ENCODE data around the gene ACER3.

The ACER3 gene

GRCh38 chr11:76978239-76978638 is 117.5 kb downstream of the ACER3 start:
- no peak for DNase-seq (ENCODE audit: low read depth)

GRCh38 chr11:76978818-76979217 is 118.1 kb downstream of the ACER3 start:
- TF ChIP-seq, protein P1, sequence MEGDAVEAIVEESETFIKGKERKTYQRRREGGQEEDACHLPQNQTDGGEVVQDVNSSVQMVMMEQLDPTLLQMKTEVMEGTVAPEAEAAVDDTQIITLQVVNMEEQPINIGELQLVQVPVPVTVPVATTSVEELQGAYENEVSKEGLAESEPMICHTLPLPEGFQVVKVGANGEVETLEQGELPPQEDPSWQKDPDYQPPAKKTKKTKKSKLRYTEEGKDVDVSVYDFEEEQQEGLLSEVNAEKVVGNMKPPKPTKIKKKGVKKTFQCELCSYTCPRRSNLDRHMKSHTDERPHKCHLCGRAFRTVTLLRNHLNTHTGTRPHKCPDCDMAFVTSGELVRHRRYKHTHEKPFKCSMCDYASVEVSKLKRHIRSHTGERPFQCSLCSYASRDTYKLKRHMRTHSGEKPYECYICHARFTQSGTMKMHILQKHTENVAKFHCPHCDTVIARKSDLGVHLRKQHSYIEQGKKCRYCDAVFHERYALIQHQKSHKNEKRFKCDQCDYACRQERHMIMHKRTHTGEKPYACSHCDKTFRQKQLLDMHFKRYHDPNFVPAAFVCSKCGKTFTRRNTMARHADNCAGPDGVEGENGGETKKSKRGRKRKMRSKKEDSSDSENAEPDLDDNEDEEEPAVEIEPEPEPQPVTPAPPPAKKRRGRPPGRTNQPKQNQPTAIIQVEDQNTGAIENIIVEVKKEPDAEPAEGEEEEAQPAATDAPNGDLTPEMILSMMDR (conservative IDR thresholded peaks at IDR 0.05; ENCODE audit: low read depth, low read length): no peak
- no peak overlapping the region for H3K4me3 ChIP-seq (ENCODE audit: low read depth, low read length)
- no peak for DNase-seq (ENCODE audit: low read depth)

More at GRCh38 chr11:76978239-76978638, 117.5 kb downstream of the ACER3 start:
- no peak overlapping the region for H3K4me3 ChIP-seq (ENCODE audit: low read depth, low read length)
- TF ChIP-seq, protein P1 (conservative IDR thresholded peaks at IDR 0.05; ENCODE audit: low read depth, low read length): no peak

DNA sequence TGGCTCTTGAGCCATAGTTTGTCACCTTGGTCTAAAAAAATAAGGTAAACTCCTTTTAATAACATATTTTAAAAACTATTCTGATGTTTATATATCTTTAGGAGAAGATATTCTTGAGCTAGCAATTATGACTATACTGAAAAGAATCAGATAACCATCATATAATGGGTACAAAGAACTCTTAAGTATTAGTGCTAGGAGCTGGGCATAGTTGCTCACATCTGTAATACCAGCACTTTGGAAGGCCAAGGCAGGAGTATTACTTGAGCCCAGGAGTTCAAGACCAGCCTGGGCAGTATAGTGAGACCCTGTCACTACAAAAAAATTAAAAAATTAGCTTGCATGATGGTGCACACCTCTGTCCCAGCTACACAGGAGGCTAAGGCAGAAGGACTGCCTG is 119.5 kb downstream of the ACER3 start:
- no peak overlapping the region for H3K4me3 ChIP-seq (ENCODE audit: low read depth, low read length)
- TF ChIP-seq, protein P1 (conservative IDR thresholded peaks at IDR 0.05; ENCODE audit: low read depth, low read length): no peak
- DNase-seq (ENCODE audit: low read depth): no peak

GRCh38 chr11:76984743-76985142 is 124.0 kb downstream of the ACER3 start:
- H3K4me3 ChIP-seq (ENCODE audit: low read depth, low read length): no peak overlapping the region
- no peak for DNase-seq (ENCODE audit: low read depth)
- TF ChIP-seq, protein P1 (conservative IDR thresholded peaks at IDR 0.05; ENCODE audit: low read depth, low read length): no peak

DNA sequence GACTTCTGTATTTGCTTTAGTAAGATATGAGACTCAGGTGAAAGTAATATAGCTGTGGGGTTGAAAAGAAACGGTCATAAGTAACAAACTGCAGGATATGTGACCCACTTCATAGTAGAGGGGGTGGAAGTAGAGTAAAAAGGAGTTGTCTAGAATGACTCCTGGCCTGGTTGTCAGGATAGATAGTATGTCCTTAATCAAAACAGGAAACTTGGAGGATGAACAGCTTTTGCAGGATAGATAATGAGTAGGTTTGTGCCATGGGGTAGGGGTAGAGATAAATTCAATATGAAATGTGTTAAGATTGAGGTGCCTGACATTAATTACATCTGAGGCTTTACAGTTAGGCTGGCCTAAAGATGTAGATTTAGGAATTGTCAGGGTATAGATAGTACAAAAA is 126.5 kb downstream of the ACER3 start:
- DNase-seq (ENCODE audit: low read depth): no peak
- no peak overlapping the region for H3K4me3 ChIP-seq (ENCODE audit: low read depth, low read length)
- TF ChIP-seq, protein P1 (conservative IDR thresholded peaks at IDR 0.05; ENCODE audit: low read depth, low read length): no peak

GRCh38 chr11:76990628-76991027 is 129.9 kb downstream of the ACER3 start:
- DNase-seq (ENCODE audit: low read depth): no peak
- TF ChIP-seq, protein P1 (conservative IDR thresholded peaks at IDR 0.05; ENCODE audit: low read depth, low read length): no peak
- no peak overlapping the region for H3K4me3 ChIP-seq (ENCODE audit: low read depth, low read length)

- DNase-seq (ENCODE audit: low read depth): no peak
- TF ChIP-seq, protein P1 (conservative IDR thresholded peaks at IDR 0.05; ENCODE audit: low read depth, low read length): no peak
- H3K4me3 ChIP-seq (ENCODE audit: low read depth, low read length): no peak overlapping the region
Measured at GRCh38 chr11:76995081-76995576, 134.4 kb downstream of the ACER3 start.
